HG03108 (cell line): Measurements from ENCODE around the gene ANKRD22.

Experiments used
- ATAC-seq: cut with Tn5 transposase; IDR thresholded peaks from one replicate; pipeline ENCODE4 v1.9.1; 2021; ENCODE audit warnings: moderate library complexity; ENCODE audit not compliant: unreplicated experiment

The ANKRD22 gene

GRCh38 chr10:88802523-88803285, 48.9 kb downstream of the ANKRD22 start, which contains the start of gene LIPM:
Gene LIPM, plus strand, starts transcription at chr10:88802730. Its CDS starts 167 bp downstream, at chr10:88802897.
- no peak for ATAC-seq

DNA sequence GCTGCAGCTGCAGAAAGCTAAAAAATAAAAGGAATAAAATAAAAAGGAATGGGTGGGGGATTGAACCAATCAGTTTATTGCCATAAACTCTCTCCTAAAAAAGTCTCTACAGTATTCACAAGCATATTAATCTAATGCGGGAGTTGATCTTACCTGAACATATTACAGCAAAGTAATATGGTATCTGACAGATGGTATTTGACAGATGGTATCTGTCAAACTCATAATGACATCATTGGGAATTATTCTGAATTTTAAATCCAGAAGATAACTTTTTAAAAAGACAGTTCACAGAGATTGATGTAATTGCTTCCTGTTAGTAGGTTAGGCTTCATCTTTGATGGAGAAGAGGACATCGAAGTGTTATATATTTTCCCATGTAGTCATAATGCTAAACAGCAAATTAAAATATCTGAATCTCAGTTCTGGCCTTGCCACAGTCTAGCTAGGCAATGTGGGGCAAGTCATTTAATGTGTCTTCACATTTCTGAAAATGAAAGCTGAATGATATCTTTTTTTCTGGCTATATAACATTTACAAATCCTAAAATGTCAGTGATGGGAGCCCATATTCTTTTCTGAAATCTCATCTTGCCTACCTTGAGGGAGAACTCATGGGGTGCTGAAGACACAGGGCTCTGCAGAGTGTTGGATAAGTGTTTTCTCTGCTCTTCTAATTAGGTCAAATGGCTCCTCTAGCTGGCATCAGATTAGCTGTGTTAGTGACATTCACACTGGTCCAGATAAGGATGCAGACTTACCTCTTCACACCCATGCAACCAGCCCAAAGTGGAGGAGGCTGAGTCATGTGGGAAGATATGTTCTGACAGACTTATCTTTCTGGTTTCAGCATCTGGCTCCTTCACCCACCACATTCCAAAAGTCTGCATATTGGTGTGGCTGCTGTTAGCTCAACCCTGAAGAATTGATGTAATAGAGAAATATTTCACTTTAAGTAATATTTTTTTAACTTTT, 51.2 kb downstream of the ANKRD22 start:
- no peak for ATAC-seq

GRCh38 chr10:88794731-88795130, 56.9 kb downstream of the ANKRD22 start:
- ATAC-seq = no peak

DNA sequence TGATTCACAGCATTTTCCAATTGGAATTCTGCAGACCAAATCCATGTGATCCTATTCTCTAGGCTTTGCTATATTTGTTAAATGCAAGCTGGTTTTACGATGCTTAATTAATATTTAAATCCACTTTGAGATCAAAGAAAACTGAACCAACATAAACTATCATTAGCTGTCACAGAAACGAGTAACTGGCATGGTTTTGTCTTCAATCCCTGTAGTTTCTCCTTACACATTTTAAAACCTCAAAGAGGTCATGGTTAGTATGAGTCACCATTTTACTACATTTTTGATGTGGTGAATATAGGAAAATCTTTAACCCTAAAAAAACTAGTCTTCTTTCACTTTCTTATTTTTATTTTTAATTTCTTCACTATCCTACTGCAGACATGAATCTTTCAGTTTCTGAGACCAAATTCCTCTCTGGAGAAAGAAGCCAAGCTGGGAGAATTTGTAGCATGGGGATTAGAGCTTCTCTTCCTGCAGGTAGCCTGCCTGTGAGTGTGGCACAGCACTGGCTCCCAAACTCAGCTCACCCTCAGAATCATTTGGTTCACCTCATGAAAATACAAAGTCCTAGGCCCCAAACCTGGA, 57.8 kb downstream of the ANKRD22 start:
- no peak for ATAC-seq

- no peak for ATAC-seq
Observed at GRCh38 chr10:88792661-88793060, 59.0 kb downstream of the ANKRD22 start.

GRCh38 chr10:88791924-88792323, 59.7 kb downstream of the ANKRD22 start:
- no peak for ATAC-seq

GRCh38 chr10:88788924-88789323, 62.7 kb downstream of the ANKRD22 start:
- no peak for ATAC-seq

GRCh38 chr10:88787463-88787862, 64.2 kb downstream of the ANKRD22 start:
- no peak for ATAC-seq

DNA sequence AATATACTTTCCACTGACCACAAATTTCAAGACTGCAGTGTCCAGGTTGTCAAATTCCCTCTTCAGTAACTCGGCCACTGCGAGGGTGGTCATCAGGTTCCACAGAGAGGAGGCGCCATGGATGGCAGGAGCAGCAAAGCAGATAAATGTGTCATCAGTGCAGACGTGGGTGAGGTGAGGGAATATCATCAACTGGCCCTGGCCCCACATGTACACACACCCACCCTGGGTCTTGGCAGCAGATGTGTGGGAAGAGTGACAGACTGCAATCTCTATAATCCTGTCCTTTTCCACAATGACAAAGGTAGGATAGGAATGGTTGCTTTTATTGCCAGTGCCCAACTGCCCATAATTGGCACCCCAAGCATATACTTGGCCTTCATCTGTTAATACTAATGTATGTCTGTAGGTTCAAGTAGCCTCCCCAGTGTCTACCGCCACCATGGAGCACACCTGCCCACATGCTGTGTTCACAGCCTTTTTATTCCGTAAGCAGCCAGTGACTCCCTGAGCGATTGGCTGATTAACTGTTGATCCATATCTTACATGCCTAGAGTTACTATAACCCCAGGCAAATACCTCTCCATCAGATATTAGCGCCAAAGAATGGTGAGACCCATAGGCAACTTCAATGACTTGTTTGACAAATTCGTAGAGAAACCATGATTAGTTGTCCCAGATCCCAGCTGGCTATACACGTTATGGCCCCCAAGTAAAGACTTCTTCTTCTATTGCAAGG, 65.4 kb downstream of the ANKRD22 start:
- no peak for ATAC-seq

DNA sequence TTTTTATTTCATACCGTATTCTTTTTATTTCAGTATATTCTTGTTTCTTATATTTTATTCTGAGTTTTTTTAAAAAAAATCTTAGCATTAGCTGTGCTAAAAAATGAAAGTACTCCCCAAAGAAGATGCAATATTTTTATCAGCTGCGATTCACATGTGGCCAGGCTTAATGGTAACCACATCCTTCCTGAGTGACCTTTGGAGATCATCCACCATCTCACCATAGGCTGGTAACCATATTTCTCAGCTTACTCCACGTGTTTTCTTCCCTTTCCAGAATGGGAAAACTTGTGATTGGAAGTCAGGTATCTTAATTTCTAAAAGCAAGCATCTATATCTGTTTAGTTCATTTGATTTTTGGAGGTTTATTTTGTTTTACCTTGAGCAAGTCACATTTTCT, 67.9 kb downstream of the ANKRD22 start:
- no peak for ATAC-seq

DNA sequence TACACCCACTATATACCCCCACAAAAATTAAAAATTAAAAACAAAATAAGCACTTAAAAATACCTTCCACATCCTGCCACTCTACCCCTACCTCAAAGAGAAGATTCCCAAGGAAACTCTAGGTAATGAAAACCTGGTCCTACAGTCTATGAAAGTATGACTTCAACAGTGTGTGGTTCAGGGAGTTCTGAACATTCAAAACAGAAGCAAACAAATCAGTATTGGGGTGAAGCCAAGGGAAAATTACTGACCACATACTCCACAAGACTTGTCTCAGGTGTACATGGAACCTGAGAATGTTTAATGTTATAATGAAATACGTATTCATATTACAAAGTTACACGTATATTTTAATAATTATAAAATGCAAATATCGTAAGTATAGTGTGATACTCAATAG, 69.4 kb downstream of the ANKRD22 start:
- no peak for ATAC-seq

DNA sequence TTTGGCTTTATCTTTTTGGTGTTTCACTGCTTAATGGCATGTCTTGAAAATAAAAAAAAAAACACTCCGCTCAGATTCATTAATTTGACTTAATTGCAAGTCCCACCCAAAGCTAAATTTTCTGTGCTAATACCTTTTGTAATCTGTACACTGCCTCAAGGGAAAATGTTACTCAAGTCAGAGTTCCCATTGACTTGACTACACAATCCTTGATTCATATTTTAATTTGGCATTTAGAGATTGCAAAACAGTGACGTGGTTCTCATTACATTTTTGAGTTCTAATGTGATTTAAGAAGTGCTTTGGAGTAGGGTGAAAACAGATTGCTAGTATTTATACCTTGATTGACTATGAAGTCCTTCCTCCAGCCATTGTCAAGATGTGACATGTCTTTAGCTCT, 70.4 kb downstream of the ANKRD22 start:
- ATAC-seq = no peak
